CD4-positive, alpha-beta T cell (primary cell): Measurements from ENCODE around the gene TMC7. TPM values are rescaled to one million over a fixed set of nuclear protein-coding genes. Genes with fewer than 3 reads are reported as not detected.

Experiments used
- ATAC-seq: fragments of 200-7000 bp; cut with Tn5 transposase; one replicate; pipeline ENCODE4 v1.10.0; 2022; ENCODE audit warnings: mild to moderate bottlenecking; ENCODE audit not compliant: poor library complexity
- CTCF ChIA-PET: fragments of 350-600 bp; sonication (Branson Sonifier 250); formaldehyde crosslinking; loops from one replicate; lab custom pipeline; 2021; ENCODE audit warnings: antibody characterized with exemption, inconsistent platforms; lab: Charles Lee
- POLR2A ChIA-PET: fragments of 350-600 bp; sonication (Branson Sonifier 250); formaldehyde crosslinking; loops from one replicate; lab custom pipeline; 2021; ENCODE audit warnings: antibody characterized with exemption, inconsistent platforms; lab: Charles Lee
- DNase-seq, 14 experiments: peaks; one replicate each; pipeline ENCODE4 v3.0.0-alpha.2; 2013 to 2020; ENCODE audit warnings: mixed read lengths in 2 of 14
- H3K27ac ChIP-seq, 2 donors: one replicate each; pipeline versions ENCODE4 v1.5.1 to v1.7.0; 2013; ENCODE audit warnings: low read length in 2 of 2, low read depth in 1 of 2, mild to moderate bottlenecking in 1 of 2
- H3K27me3 ChIP-seq, 2 experiments: 1 replicate in 1 of 2; 2 replicates in 1 of 2; pipeline versions ENCODE4 v1.6.1 to v1.7.0; 2013; ENCODE audit warnings: low read length in 2 of 2, control low read depth in 1 of 2, mild to moderate bottlenecking in 1 of 2, moderate library complexity in 1 of 2; ENCODE audit not compliant: insufficient read depth in 2 of 2, control insufficient read depth in 1 of 2
- H3K36me3 ChIP-seq: one replicate; pipeline ENCODE4 v1.6.1; 2013; ENCODE audit warnings: low read length, control low read depth; ENCODE audit not compliant: insufficient read depth
- H3K4me1 ChIP-seq: one replicate; pipeline ENCODE4 v1.6.1; 2013; ENCODE audit warnings: low read length, control low read depth; ENCODE audit not compliant: insufficient read depth
- H3K4me3 ChIP-seq: one replicate; pipeline ENCODE4 v1.5.1; 2013; ENCODE audit warnings: mild to moderate bottlenecking, low read length, moderate library complexity
- H3K9me3 ChIP-seq, 2 experiments: 1 replicate in 1 of 2; 2 replicates in 1 of 2; pipeline versions ENCODE4 v1.6.1 to v1.7.0; 2013; ENCODE audit warnings: low read length in 2 of 2, mild to moderate bottlenecking in 2 of 2, control low read depth in 1 of 2, moderate library complexity in 1 of 2; ENCODE audit not compliant: control insufficient read depth in 1 of 2, insufficient read depth in 1 of 2
- H3K27ac Mint-ChIP-seq: one replicate; pipeline ENCODE4 v1.8.0; 2020; ENCODE audit warnings: mixed read lengths
- H3K27me3 Mint-ChIP-seq: one replicate; pipeline ENCODE4 v1.8.0; 2021; ENCODE audit warnings: mixed read lengths
- H3K36me3 Mint-ChIP-seq: one replicate; pipeline ENCODE4 v1.8.0; 2021; ENCODE audit warnings: low read depth, mixed read lengths
- H3K4me1 Mint-ChIP-seq: one replicate; pipeline ENCODE4 v1.8.0; 2021; ENCODE audit warnings: low read depth, mixed read lengths
- H3K4me3 Mint-ChIP-seq: one replicate; pipeline ENCODE4 v1.8.0; 2020; ENCODE audit warnings: mild to moderate bottlenecking, mixed read lengths
- H3K9me3 Mint-ChIP-seq: one replicate; pipeline ENCODE4 v1.8.0; 2020; ENCODE audit warnings: mixed read lengths
- CTCF ChIP-seq: fragments of 200-600 bp; IDR thresholded peaks from one replicate; pipeline ENCODE4 v1.8.0; 2022; ENCODE audit warnings: antibody characterized with exemption, mild to moderate bottlenecking
- intact Hi-C, 2 experiments: fragments of 100-400 bp; cut with DNase I in 1 of 2; cut with micrococcal nuclease in 1 of 2; formaldehyde crosslinking; loops; one replicate each; pipeline versions ENCODE4 v1.15.1 to v1.9.0; 2023 to 2025; cut with DNase I, micrococcal nuclease
- total RNA-seq, 174 experiments: library from RNA in 2 of 174; stranded (reverse) in 2 of 174; gene quantifications; one replicate each; pipeline ENCODE4 v1.2.3 and lab custom pipeline; 2021 to 2026

Gene TMC7
- total RNA-seq, 2 experiments from 2014 or later = not detected

- Histone ChIP-seq H3K9me3 (peaks cover 0 to 3% of the 10 kb centered on the region in 2 experiments), H3K27ac (no peak overlapping the region), H3K4me1 (no peaks in the 10 kb centered on the region), H3K27me3 (no peaks in the 10 kb centered on the region), H3K36me3 (no peaks in the 10 kb centered on the region), H3K4me3 (no peak overlapping the region)
- ATAC-seq (no peak), DNase-seq (no peak)
- Mint-ChIP-seq H3K27me3 (peaks cover 6% of the 10 kb centered on the region), H3K27ac (no peak overlapping the region), H3K4me1 (no peaks in the 10 kb centered on the region), H3K9me3 (no peaks in the 10 kb centered on the region), H3K36me3 (no peaks in the 10 kb centered on the region), H3K4me3 (no peak overlapping the region)
- TF ChIP-seq CTCF = no peak
- intact Hi-C loops = loop anchor here in 1 of 2 experiments (5.0 kb wide), 1 partner anchor 48 kb away; no protein-coding TSS in a partner anchor
- POLR2A ChIA-PET = no interaction called here
- CTCF ChIA-PET = no interaction called here
These were observed 15.3 kb downstream of the TMC7 start for GRCh38 chr16:18999045-18999393.

DNA sequence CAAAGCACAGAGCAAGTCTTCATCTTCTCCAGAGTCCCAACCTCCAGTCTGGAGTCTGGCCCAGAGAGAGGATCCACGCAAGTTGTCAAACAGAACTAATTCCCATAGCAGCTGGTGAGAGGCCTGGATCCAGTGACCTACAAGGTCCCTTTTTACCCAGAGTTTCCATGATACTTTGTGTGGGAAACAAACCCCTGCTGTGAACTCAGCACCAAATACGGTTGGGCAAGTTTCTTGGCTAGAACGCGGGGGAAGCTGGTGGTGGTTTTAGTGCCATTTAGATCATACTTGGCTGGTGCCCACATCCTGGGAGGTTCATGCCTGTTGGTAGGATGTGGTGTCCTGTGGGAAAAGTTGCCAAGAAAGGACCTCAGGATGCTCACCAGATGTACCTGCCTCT lies 18.1 kb downstream of the TMC7 start:
- Histone ChIP-seq H3K27ac (no peak overlapping the region), H3K9me3 (no peaks in the 10 kb centered on the region), H3K4me1 (no peaks in the 10 kb centered on the region), H3K27me3 (no peaks in the 10 kb centered on the region), H3K36me3 (no peaks in the 10 kb centered on the region), H3K4me3 (no peak overlapping the region)
- Mint-ChIP-seq H3K27me3 (peaks cover 6% of the 10 kb centered on the region), H3K36me3 (no peaks in the 10 kb centered on the region), H3K4me1 (no peaks in the 10 kb centered on the region), H3K4me3 (no peak overlapping the region), H3K9me3 (no peaks in the 10 kb centered on the region), H3K27ac (no peak overlapping the region)
- no peak for DNase-seq
- intact Hi-C loops = no loop called here
- CTCF ChIA-PET = no interaction called here
- no peak for ATAC-seq
- TF ChIP-seq CTCF = no peak
- POLR2A ChIA-PET = interaction anchor here (0.7 kb wide), 1 partner anchor 34 kb away, joined by 3 read pairs; no protein-coding TSS in a partner anchor

DNA sequence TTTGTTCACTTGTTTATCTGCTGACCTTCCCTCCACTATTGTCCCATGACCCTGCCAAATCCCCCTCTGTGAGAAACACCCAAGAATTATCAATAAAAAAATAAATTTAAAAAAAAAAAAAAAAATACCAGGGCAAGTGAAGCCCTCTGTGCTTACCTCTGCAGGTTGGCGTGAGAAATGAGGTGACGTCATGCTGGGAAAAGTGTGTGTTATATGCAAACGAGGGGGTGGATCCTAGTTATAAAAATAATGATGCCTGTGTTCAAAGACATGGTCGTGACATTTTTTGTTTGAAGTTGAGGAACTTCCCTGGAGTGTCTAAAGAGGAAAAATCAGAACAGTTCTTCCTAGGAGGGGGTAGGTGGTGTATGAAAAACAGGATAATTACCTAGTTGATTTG lies 20.2 kb downstream of the TMC7 start:
- ATAC-seq (no peak), DNase-seq (no peak)
- Mint-ChIP-seq H3K4me3 (no peak overlapping the region), H3K4me1 (no peaks in the 10 kb centered on the region), H3K27me3 (peaks cover 6% of the 10 kb centered on the region), H3K9me3 (no peaks in the 10 kb centered on the region), H3K36me3 (no peaks in the 10 kb centered on the region), H3K27ac (no peak overlapping the region)
- Histone ChIP-seq H3K27ac (no peak overlapping the region), H3K27me3 (no peaks in the 10 kb centered on the region), H3K4me1 (no peaks in the 10 kb centered on the region), H3K4me3 (no peak overlapping the region), H3K9me3 (no peaks in the 10 kb centered on the region), H3K36me3 (no peaks in the 10 kb centered on the region)
- intact Hi-C loops = no loop called here
- ChIA-PET CTCF (no interaction called here), POLR2A (no interaction called here)
- no peak for TF ChIP-seq CTCF
